ENCODE measurements around the gene DCTN3. TPM values are rescaled to one million over a fixed set of nuclear protein-coding genes. Genes with fewer than 3 reads are reported as not detected.

DCTN3 gene
- total and polyA plus RNA-seq, 2 experiments from 2014 or later: 75.0 to 83.1 TPM

DNA sequence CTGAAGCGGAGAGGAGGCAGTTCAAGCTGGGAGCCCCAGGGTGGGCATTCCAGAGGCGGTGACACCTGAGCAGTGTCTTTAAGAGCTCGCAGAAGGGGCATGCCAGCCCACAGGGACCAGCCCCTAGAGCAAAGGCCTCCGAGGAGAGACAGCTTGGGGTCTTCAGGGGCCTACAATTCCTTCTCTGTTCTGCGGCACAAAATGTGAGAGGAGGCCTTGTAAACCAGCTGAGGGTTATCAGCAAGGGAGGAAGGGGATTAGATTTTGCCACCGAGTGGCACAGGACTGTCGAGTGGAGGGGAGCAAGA is 17.8 kb upstream of the DCTN3 start:
- WGBS (ENCODE audit: low lambda C conversion rate, missing lambda C conversion rate): 30% methylated on average over 7 of the region's 7 CpGs
- Histone ChIP-seq H3K9me3 (ENCODE audit: low read depth) (no peaks in the 10 kb centered on the region), H3K27ac (peak overlapping the region; percentile 65), H3K36me3 (replicated peaks; ENCODE audit: insufficient read depth, low read depth) (no peaks in the 10 kb centered on the region), H3K4me2 (peak overlapping the region; percentile 90), H3K4me1 (ENCODE audit: insufficient read depth) (peaks cover 20% of the 10 kb centered on the region), H3K79me2 (peaks cover 12% of the 10 kb centered on the region), H3K4me3 (peak overlapping the region; percentile 23), H2AFZ (peak overlapping the region; percentile 84), H3K27me3 (no peaks in the 10 kb centered on the region), H4K20me1 (ENCODE audit: insufficient read depth, poor library complexity, severe bottlenecking) (no peaks in the 10 kb centered on the region), H3K9me2 (replicated peaks; ENCODE audit: insufficient read depth) (no peaks in the 10 kb centered on the region)
- TF ChIP-seq, protein P1, sequence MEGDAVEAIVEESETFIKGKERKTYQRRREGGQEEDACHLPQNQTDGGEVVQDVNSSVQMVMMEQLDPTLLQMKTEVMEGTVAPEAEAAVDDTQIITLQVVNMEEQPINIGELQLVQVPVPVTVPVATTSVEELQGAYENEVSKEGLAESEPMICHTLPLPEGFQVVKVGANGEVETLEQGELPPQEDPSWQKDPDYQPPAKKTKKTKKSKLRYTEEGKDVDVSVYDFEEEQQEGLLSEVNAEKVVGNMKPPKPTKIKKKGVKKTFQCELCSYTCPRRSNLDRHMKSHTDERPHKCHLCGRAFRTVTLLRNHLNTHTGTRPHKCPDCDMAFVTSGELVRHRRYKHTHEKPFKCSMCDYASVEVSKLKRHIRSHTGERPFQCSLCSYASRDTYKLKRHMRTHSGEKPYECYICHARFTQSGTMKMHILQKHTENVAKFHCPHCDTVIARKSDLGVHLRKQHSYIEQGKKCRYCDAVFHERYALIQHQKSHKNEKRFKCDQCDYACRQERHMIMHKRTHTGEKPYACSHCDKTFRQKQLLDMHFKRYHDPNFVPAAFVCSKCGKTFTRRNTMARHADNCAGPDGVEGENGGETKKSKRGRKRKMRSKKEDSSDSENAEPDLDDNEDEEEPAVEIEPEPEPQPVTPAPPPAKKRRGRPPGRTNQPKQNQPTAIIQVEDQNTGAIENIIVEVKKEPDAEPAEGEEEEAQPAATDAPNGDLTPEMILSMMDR (IDR thresholded peaks at IDR 0.05; ENCODE audit: poor library complexity): no peak
- TF ChIP-seq EZH2 (IDR thresholded peaks at IDR 0.05; ENCODE audit: borderline replicate concordance) (no peak), EZH2phosphoT487 (IDR thresholded peaks at IDR 0.05; ENCODE audit: low read depth, severe bottlenecking, unreplicated experiment) (no peak)
- DNase-seq (ENCODE audit: low spot score): no peak

GRCh38 chr9:34637356-34638137 is 17.3 kb upstream of the DCTN3 start, which contains the start of gene SIGMAR1:
TSS of gene SIGMAR1 (minus strand) at chr9:34637787. CDS start at chr9:34637697, 90 bp downstream.
- H3K4me2 ChIP-seq: peak within 1 kb of the TSS; percentile 90
- peaks cover 20% of the 10 kb centered on the region for H3K4me1 ChIP-seq (ENCODE audit: insufficient read depth)
- H3K4me3 ChIP-seq: peak within 1 kb of the TSS; percentile 23
- peaks cover 12% of the 10 kb centered on the region for H3K79me2 ChIP-seq
- DNase-seq (ENCODE audit: low spot score): peak; percentile 95
- TF ChIP-seq EZH2 (IDR thresholded peaks at IDR 0.05; ENCODE audit: borderline replicate concordance) (no peak), EZH2phosphoT487 (IDR thresholded peaks at IDR 0.05; ENCODE audit: low read depth, severe bottlenecking, unreplicated experiment) (no peak)
- TF ChIP-seq, protein P1 (IDR thresholded peaks at IDR 0.05; ENCODE audit: poor library complexity): no peak
- WGBS (ENCODE audit: low lambda C conversion rate, missing lambda C conversion rate): under 1% methylated on average over 51 of the region's 74 CpGs
- H4K20me1 ChIP-seq (ENCODE audit: insufficient read depth, poor library complexity, severe bottlenecking): no peaks in the 10 kb centered on the region
- no peaks in the 10 kb centered on the region for H3K27me3 ChIP-seq
- no peaks in the 10 kb centered on the region for H3K9me3 ChIP-seq (ENCODE audit: low read depth)
- H3K9me2 ChIP-seq (replicated peaks; ENCODE audit: insufficient read depth): no peaks in the 10 kb centered on the region
- peak within 1 kb of the TSS; percentile 65 for H3K27ac ChIP-seq
- H2AFZ ChIP-seq: peak within 1 kb of the TSS; percentile 84
- no peaks in the 10 kb centered on the region for H3K36me3 ChIP-seq (replicated peaks; ENCODE audit: insufficient read depth, low read depth)

DNA sequence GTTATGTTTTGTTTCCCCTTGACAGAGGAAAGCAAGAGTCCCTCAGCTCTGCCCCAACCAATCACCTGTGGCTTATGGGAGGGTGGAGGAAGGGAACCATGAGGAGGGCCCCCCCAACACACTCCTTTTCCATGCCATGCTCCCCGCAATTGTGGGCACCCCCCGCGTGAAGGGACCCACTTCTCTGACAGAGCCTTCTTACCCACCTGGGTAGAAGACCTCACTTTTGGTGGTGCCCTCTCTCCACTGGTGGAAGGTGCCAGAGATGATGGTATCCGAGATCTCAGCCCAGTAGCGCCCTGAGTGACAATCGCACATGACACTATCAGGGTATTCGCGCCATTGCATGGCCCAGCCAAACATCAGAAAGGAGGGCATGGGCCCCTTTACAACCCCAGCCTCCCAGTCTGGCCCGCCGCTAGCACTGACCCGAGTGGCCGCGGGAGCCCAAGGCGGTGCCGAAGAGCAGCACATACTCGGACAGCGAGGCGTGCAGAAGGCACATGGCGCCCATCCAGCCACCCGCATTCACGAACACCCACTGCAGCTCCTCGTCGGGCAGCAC is 16.6 kb upstream of the DCTN3 start:
- Histone ChIP-seq H3K27me3 (no peaks in the 10 kb centered on the region), H3K9me2 (replicated peaks; ENCODE audit: insufficient read depth) (no peaks in the 10 kb centered on the region), H3K9me3 (ENCODE audit: low read depth) (no peaks in the 10 kb centered on the region), H3K4me2 (peak overlapping the region; percentile 90), H2AFZ (peak overlapping the region; percentile 84), H3K27ac (peak overlapping the region; percentile 65), H3K79me2 (peaks cover 12% of the 10 kb centered on the region), H3K4me3 (peak overlapping the region; percentile 23), H4K20me1 (ENCODE audit: insufficient read depth, poor library complexity, severe bottlenecking) (no peaks in the 10 kb centered on the region), H3K4me1 (ENCODE audit: insufficient read depth) (peaks cover 20% of the 10 kb centered on the region), H3K36me3 (replicated peaks; ENCODE audit: insufficient read depth, low read depth) (no peaks in the 10 kb centered on the region)
- no peak for DNase-seq (ENCODE audit: low spot score)
- no peak for TF ChIP-seq EZH2phosphoT487 (IDR thresholded peaks at IDR 0.05; ENCODE audit: low read depth, severe bottlenecking, unreplicated experiment)
- TF ChIP-seq, protein P1 (IDR thresholded peaks at IDR 0.05; ENCODE audit: poor library complexity): no peak
- 13% methylated on average over 22 of the region's 23 CpGs for WGBS (ENCODE audit: low lambda C conversion rate, missing lambda C conversion rate)
